ENCODE measurements around the gene TAS2R40. TPM values are rescaled to one million over a fixed set of nuclear protein-coding genes. Genes with fewer than 3 reads are reported as not detected.
"Not testable (repeated sequence)": the region's sequence is repeated elsewhere in the genome, so short reads cannot be mapped to it uniquely, and the experiment has no call there.

Gene TAS2R40
- polyA plus RNA-seq, 2 of the 4 experiments (the other 2 are of a cell fraction): not detected

DNA sequence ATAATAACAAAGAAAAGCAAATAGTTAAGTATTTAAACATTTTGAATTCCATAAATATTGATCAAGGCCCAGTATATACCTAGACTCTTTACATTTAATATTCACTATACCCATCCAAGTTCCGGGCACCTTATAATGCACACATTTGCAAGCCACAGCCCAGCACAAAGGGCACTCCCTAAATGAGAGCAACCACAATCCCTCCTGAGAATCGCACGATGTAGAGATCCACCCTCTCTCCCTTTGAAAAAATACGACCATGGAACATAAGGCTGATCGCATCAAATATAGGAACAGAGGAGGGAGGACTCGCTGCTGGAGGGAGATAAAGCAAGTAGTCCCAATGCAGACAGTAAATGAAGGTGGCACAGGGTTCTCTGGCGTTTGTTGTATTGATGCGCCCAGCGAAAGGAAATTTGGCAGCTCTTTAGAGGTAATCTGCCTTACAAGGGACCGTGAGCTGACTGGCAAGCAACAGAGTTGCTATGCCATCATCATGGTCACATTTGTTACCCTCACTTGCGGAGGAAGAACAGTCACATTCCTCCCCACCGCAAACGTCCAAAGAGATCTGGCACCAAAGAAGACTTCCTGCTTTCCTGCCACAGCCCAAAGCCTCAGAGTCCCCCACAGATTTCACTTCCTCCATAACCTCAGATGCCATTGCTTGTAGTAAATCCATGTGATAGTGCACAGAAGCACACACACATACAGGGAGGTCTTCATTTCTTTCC, 16.1 kb upstream of the TAS2R40 start:
- TF ChIP-seq RCOR1 (IDR thresholded peaks at IDR 0.05; ENCODE audit: low read depth, low read length): no peak
- no peak for TF ChIP-seq HOXB5 (CRISPR knock-in tag; IDR thresholded peaks at IDR 0.05)
- TF ChIP-seq HES2 (IDR thresholded peaks at IDR 0.05): no peak
- TF ChIP-seq CBX2 (IDR thresholded peaks at IDR 0.05; ENCODE audit: borderline replicate concordance, low read depth): no peak
- no peak for TF ChIP-seq PHF8 (IDR thresholded peaks at IDR 0.05; ENCODE audit: borderline replicate concordance, low read depth)
- TF ChIP-seq RNF2 (IDR thresholded peaks at IDR 0.05; ENCODE audit: borderline replicate concordance, low read depth): no peak
- no peak for TF ChIP-seq HMGXB4 (CRISPR knock-in tag; IDR thresholded peaks at IDR 0.05; ENCODE audit: borderline replicate concordance)
- no peak for TF ChIP-seq ZSCAN20 (CRISPR knock-in tag; IDR thresholded peaks at IDR 0.05)
- no peak for TF ChIP-seq ESRRA (IDR thresholded peaks at IDR 0.05; ENCODE audit: borderline replicate concordance, low read length)
- TF ChIP-seq FOXS1 (CRISPR knock-in tag; IDR thresholded peaks at IDR 0.05): no peak
- TF ChIP-seq MYC (IDR thresholded peaks at IDR 0.05; ENCODE audit: borderline replicate concordance, low read length): no peak
- no peak for TF ChIP-seq GATA3 (IDR thresholded peaks at IDR 0.05; ENCODE audit: borderline replicate concordance)
- no peak for TF ChIP-seq ATOH8 (CRISPR knock-in tag; IDR thresholded peaks at IDR 0.05; ENCODE audit: low read depth)
- no peak for TF ChIP-seq HOXA7 (CRISPR knock-in tag; IDR thresholded peaks at IDR 0.05)
- TF ChIP-seq CHD2 (IDR thresholded peaks at IDR 0.05; ENCODE audit: low read length, partially characterized antibody): no peak
- no peak for TF ChIP-seq JUN (IDR thresholded peaks at IDR 0.05)
- TF ChIP-seq ZNF302 (CRISPR knock-in tag; IDR thresholded peaks at IDR 0.05): no peak
- TF ChIP-seq EHMT2 (IDR thresholded peaks at IDR 0.05; ENCODE audit: low read depth): no peak
- TF ChIP-seq, protein P1, sequence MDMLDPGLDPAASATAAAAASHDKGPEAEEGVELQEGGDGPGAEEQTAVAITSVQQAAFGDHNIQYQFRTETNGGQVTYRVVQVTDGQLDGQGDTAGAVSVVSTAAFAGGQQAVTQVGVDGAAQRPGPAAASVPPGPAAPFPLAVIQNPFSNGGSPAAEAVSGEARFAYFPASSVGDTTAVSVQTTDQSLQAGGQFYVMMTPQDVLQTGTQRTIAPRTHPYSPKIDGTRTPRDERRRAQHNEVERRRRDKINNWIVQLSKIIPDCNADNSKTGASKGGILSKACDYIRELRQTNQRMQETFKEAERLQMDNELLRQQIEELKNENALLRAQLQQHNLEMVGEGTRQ (IDR thresholded peaks at IDR 0.05): no peak
- CTCF ChIA-PET: interaction anchor here (1.1 to 4.3 kb wide), 3 partner anchors 9 to 198 kb away, joined by 3 to 20 read pairs (median 5); no protein-coding TSS in a partner anchor
- Histone ChIP-seq H3K4me3 (no peak overlapping the region), H3K9me3 (no peaks in the 10 kb centered on the region), H3K4me1 (no peaks in the 10 kb centered on the region), H3K4me2 (no peak overlapping the region), H3K27ac (no peak overlapping the region)
- ATAC-seq: no peak
- FAIRE-seq: no peak
- POLR2A ChIA-PET: no interaction called here
- DNase-seq (ENCODE audit: low read depth in 1 of 2, low spot score in 1 of 2): no peak
- WGBS (ENCODE audit: missing lambda C conversion rate): 50% methylated on average over 13 of the region's 13 CpGs

- H3K4me2 ChIP-seq: no peak overlapping the region
- H3K4me3 ChIP-seq: no peak overlapping the region
- CTCF ChIA-PET: interaction anchor here (0.9 kb wide), 1 partner anchor 201 kb away, joined by 3 read pairs; no protein-coding TSS in a partner anchor
- ATAC-seq (no peak), FAIRE-seq (no peak), DNase-seq (ENCODE audit: low read depth in 1 of 2, low spot score in 1 of 2) (no peak)
- POLR2A ChIA-PET: no interaction called here
- TF ChIP-seq RAD21 (conservative IDR thresholded peaks at IDR 0.05 in 1 of 2, IDR thresholded peaks at IDR 0.05 in 1 of 2): no peak
- no peak for TF ChIP-seq RARB (CRISPR knock-in tag; IDR thresholded peaks at IDR 0.05)
- no peak overlapping the region for H3K27ac ChIP-seq
- no peaks in the 10 kb centered on the region for H3K9me3 ChIP-seq
- no peaks in the 10 kb centered on the region for H3K4me1 ChIP-seq
- WGBS (ENCODE audit: missing lambda C conversion rate): 20% methylated on average over 4 of the region's 4 CpGs
Measured at GRCh38 chr7:143210541-143210940, 11.3 kb upstream of the TAS2R40 start.

DNA sequence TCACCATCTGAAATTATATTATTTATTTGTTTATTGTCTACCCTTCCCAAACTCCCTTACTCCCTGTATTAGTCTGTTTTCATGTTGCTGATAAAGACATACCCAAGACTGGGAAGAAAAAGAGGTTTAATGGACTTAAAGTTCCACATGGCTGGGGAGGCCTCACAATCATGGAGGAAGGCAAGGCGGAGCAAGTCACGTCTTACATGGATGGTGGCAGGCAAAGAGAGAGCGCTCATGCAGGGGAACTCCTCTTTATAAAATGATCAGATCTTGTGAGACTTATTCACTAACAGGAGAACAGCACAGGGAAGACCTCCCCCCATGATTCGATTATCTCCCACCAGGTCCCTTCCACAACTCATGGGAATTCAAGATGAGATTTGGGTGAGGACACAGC, 8.4 kb upstream of the TAS2R40 start:
- CTCF ChIA-PET: interaction anchor here (2.0 to 7.4 kb wide), 2 partner anchors 9 to 209 kb away, joined by 6 to 175 read pairs; no protein-coding TSS in a partner anchor
- H3K4me2 ChIP-seq; DNase-seq (ENCODE audit: low read depth in 1 of 2, low spot score in 1 of 2); ATAC-seq; POLR2A ChIA-PET; H3K27ac ChIP-seq; H3K4me3 ChIP-seq; H3K4me1 ChIP-seq; FAIRE-seq; H3K9me3 ChIP-seq: not testable (repeated sequence)
- 66% methylated on average over 4 of the region's 4 CpGs for WGBS (ENCODE audit: missing lambda C conversion rate)

All from A549 (cell line).